ENCODE results near the gene UTP4.

DNA sequence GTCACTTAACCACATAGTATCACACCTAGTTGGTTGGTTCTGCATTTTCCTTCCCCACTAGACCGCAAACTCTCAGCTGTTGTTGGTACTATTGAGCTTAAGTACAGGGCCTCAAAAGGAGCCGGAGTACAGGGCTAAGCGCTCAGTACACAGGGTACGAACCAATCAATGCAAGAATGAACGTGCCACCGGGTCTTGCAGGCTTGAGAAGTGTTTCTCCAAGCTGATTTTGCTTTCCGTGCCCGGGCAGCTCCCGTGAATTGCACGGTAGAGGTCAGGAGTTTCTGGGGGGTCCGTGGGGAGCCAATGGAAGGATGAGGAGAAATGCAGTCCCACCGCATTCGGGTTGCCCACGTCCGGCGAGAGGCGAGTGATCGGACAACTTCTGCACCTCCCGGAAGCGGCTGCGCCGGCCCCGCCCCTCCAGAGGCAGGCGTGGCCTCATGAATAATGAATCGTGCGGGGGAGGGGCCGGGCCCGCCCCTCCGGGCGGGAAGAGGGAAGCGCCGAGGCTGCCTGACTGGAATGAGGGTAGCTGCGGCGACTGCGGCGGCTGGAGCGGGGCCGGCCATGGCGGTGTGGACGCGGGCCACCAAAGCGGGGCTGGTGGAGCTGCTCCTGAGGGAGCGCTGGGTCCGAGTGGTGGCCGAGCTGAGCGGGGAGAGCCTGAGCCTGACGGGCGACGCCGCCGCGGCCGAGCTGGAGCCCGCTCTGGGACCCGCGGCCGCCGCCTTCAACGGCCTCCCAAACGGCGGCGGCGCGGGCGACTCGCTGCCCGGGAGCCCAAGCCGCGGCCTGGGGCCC is 54.4 kb downstream of the UTP4 start, which contains the start of gene SNTB2:
- TF ChIP-seq CTCF (IDR thresholded peaks at IDR 0.05 in 8 of 11, conservative IDR thresholded peaks at IDR 0.05 in 3 of 11) (no peak), POLR2AphosphoS5 (IDR thresholded peaks at IDR 0.05) (peak; percentile 69 to 95 (median 94))
